GM12801 (cell line): Measurements from ENCODE around the gene IL23R.

Source experiments
- CTCF ChIP-seq: IDR thresholded peaks from one replicate; pipeline ENCODE4 v1.5.1; 2011; ENCODE audit warnings: control low read depth; ENCODE audit not compliant: insufficient read length; ENCODE audit errors: extremely low read depth

The IL23R gene

DNA sequence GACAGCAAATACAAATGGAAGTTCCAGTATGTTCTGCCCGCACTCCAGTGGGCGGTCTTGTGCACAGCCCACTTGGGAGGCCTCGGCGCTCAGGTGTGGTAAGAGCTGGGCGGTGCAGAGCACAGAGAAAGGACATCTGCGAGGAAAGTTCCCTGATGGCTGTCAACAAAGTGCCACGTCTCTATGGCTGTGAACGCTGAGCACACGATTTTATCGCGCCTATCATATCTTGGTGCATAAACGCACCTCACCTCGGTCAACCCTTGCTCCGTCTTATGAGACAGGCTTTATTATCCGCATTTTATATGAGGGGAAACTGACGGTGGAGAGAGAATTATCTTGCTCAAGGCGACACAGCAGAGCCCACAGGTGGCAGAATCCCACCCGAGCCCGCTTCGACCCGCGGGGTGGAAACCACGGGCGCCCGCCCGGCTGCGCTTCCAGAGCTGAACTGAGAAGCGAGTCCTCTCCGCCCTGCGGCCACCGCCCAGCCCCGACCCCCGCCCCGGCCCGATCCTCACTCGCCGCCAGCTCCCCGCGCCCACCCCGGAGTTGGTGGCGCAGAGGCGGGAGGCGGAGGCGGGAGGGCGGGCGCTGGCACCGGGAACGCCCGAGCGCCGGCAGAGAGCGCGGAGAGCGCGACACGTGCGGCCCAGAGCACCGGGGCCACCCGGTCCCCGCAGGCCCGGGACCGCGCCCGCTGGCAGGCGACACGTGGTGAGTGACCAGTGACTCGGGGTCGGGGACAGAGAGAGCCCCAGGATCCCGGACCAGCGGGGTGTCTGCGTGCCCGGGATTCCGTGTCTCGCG, 141.2 kb downstream of the IL23R start, which contains the start of gene IL12RB2:
Gene IL12RB2, plus strand, starts transcription at position 623 of the 810 bp plus-strand sequence. CDS start 12,496 bp downstream, outside the sequence.
- no peak for TF ChIP-seq CTCF

- TF ChIP-seq CTCF: no peak
These were observed 141.9 kb downstream of the IL23R start for GRCh38 chr1:67308136-67308535.
